Fibroblast of lung (primary cell): ENCODE measurements around the gene PPM1H. TPM values are rescaled to one million over a fixed set of nuclear protein-coding genes. Genes with fewer than 3 reads are reported as not detected.

Source experiments
- DNase-seq, 2 donors: peaks; one replicate each; pipeline versions ENCODE4 v3.0.0 to v3.0.0-alpha.2; 2010; ENCODE audit warnings: low read depth in 2 of 2
- H2AFZ ChIP-seq: 2 replicates; pipeline ENCODE4 v1.5.1; 2012; ENCODE audit warnings: low read length, control low read depth, inconsistent platforms
- H3K27ac ChIP-seq: 2 replicates; pipeline ENCODE4 v1.5.1; 2011; ENCODE audit warnings: low read length, control low read depth; ENCODE audit not compliant: insufficient read depth
- H3K27me3 ChIP-seq: 2 replicates; pipeline ENCODE4 v1.5.1; 2011; ENCODE audit warnings: mild to moderate bottlenecking, low read length; ENCODE audit not compliant: control insufficient read depth, insufficient read depth
- H3K36me3 ChIP-seq: 2 replicates; pipeline ENCODE4 v1.5.1; 2011; ENCODE audit warnings: low read length; ENCODE audit not compliant: control insufficient read depth, insufficient read depth
- H3K4me1 ChIP-seq: 2 replicates; pipeline ENCODE4 v1.5.1; 2011; ENCODE audit warnings: low read length; ENCODE audit not compliant: control insufficient read depth, insufficient read depth; ENCODE audit errors: extremely low read depth
- H3K4me2 ChIP-seq: 2 replicates; pipeline ENCODE4 v1.5.1; 2011; ENCODE audit warnings: low read length, control low read depth; ENCODE audit not compliant: insufficient read depth; ENCODE audit errors: extremely low read depth
- H3K4me3 ChIP-seq, 4 experiments: fragments of 200-600 bp in 1 of 4; sonication (generic) in 1 of 4; replicated peaks in 1 of 4; 2 replicates each; pipeline ENCODE4 v1.5.1; 2011 to 2016; ENCODE audit warnings: low read length in 4 of 4, low read depth in 3 of 4, mild to moderate bottlenecking in 3 of 4, control low read depth in 2 of 4, inconsistent platforms in 1 of 4, mixed read lengths in 1 of 4; ENCODE audit not compliant: insufficient read depth in 1 of 4; ENCODE audit errors: control extremely low read depth in 1 of 4
- H3K79me2 ChIP-seq: 2 replicates; pipeline ENCODE4 v1.5.1; 2012; ENCODE audit warnings: mild to moderate bottlenecking, low read length, inconsistent platforms; ENCODE audit not compliant: control insufficient read depth, insufficient read depth
- H3K9ac ChIP-seq: 2 replicates; pipeline ENCODE4 v1.5.1; 2011; ENCODE audit warnings: mild to moderate bottlenecking, low read length, control low read depth; ENCODE audit not compliant: insufficient read depth
- H3K9me3 ChIP-seq: 2 replicates; pipeline ENCODE4 v1.5.1; 2012; ENCODE audit warnings: low read depth, low read length; ENCODE audit not compliant: control insufficient read depth, insufficient read depth
- H4K20me1 ChIP-seq: 2 replicates; pipeline ENCODE4 v1.5.1; 2011; ENCODE audit warnings: low read length; ENCODE audit not compliant: control insufficient read depth, insufficient read depth; ENCODE audit errors: extremely low read depth
- CTCF ChIP-seq, 2 donors: IDR thresholded peaks in 1 of 2; conservative IDR thresholded peaks in 1 of 2; 1 replicate in 1 of 2; 2 replicates in 1 of 2; pipeline ENCODE4 v1.5.1; 2011 to 2012; ENCODE audit warnings: low read length in 2 of 2, control low read depth in 1 of 2, inconsistent platforms in 1 of 2, low read depth in 1 of 2, mild to moderate bottlenecking in 1 of 2
- EZH2 ChIP-seq: IDR thresholded peaks from 2 replicates; pipeline ENCODE4 v1.5.1; 2012; ENCODE audit warnings: low read length, control low read depth, mild to moderate bottlenecking; ENCODE audit errors: missing control alignments
- polyA plus RNA-seq, 2 donors: library from polyadenylated mRNA; depleted of rRNA in 1 of 2; stranded (reverse) in 1 of 2; unstranded in 1 of 2; fragments of >200 nt; gene quantifications; 2 replicates each; pipeline ENCODE4 v1.2.1, GENCODE V29; 2011 to 2012; ENCODE audit warnings: missing spikeins in 1 of 2
- total RNA-seq: library from RNA; depleted of rRNA; stranded (reverse); fragments of >200 nt; gene quantifications from 2 replicates; pipeline ENCODE4 v1.2.1, GENCODE V29; 2014

The PPM1H gene
- total and polyA plus RNA-seq, 2 donors (not counting 1 experiment from before 2014, with no cell fraction given): 0.57 to 3.1 TPM

GRCh38 chr12:62928632-62929031 lies 6.3 kb downstream of the PPM1H start:
- TF ChIP-seq CTCF (conservative IDR thresholded peaks at IDR 0.05 in 1 of 2, IDR thresholded peaks at IDR 0.05 in 1 of 2; ENCODE audit: low read depth in 1 of 2, low read length in 2 of 2) (no peak), EZH2 (no peak)
- Histone ChIP-seq H3K36me3 (no peaks in the 10 kb centered on the region), H3K4me2 (no peak overlapping the region), H3K27me3 (no peaks in the 10 kb centered on the region), H3K9ac (no peak overlapping the region), H2AFZ (no peak overlapping the region), H3K4me3 (no peak overlapping the region), H3K27ac (no peak overlapping the region), H3K79me2 (no peaks in the 10 kb centered on the region), H4K20me1 (no peaks in the 10 kb centered on the region), H3K9me3 (no peaks in the 10 kb centered on the region), H3K4me1 (peaks cover 5% of the 10 kb centered on the region)
- no peak for DNase-seq

- H4K20me1 ChIP-seq: no peaks in the 10 kb centered on the region
- no peak overlapping the region for H3K4me3 ChIP-seq
- TF ChIP-seq EZH2: no peak
- TF ChIP-seq CTCF (conservative IDR thresholded peaks at IDR 0.05 in 1 of 2, IDR thresholded peaks at IDR 0.05 in 1 of 2; ENCODE audit: low read depth in 1 of 2, low read length in 2 of 2): no peak
- H3K27ac ChIP-seq: no peak overlapping the region
- H3K9ac ChIP-seq: no peak overlapping the region
- DNase-seq: no peak
- H2AFZ ChIP-seq: no peak overlapping the region
- no peaks in the 10 kb centered on the region for H3K4me1 ChIP-seq
- H3K4me2 ChIP-seq: no peak overlapping the region
- H3K36me3 ChIP-seq: no peaks in the 10 kb centered on the region
- no peaks in the 10 kb centered on the region for H3K79me2 ChIP-seq
- H3K9me3 ChIP-seq: no peaks in the 10 kb centered on the region
- H3K27me3 ChIP-seq: no peaks in the 10 kb centered on the region
Measured at GRCh38 chr12:62925680-62926079, 9.3 kb downstream of the PPM1H start.

GRCh38 chr12:62924084-62924483 lies 10.9 kb downstream of the PPM1H start:
- Histone ChIP-seq H3K27ac (no peak overlapping the region), H3K4me3 (no peak overlapping the region), H3K79me2 (no peaks in the 10 kb centered on the region), H3K36me3 (no peaks in the 10 kb centered on the region), H4K20me1 (no peaks in the 10 kb centered on the region), H3K4me1 (no peaks in the 10 kb centered on the region), H3K27me3 (no peaks in the 10 kb centered on the region), H3K4me2 (no peak overlapping the region), H3K9ac (no peak overlapping the region), H3K9me3 (no peaks in the 10 kb centered on the region), H2AFZ (no peak overlapping the region)
- no peak for DNase-seq
- TF ChIP-seq CTCF (conservative IDR thresholded peaks at IDR 0.05 in 1 of 2, IDR thresholded peaks at IDR 0.05 in 1 of 2; ENCODE audit: low read depth in 1 of 2, low read length in 2 of 2) (no peak), EZH2 (no peak)
